Uterus (tissue), 4 donors: Measurements from ENCODE around the gene YTHDF1. TPM values are rescaled to one million over a fixed set of nuclear protein-coding genes. Genes with fewer than 3 reads are reported as not detected.

Source experiments
- DNase-seq, 2 donors: peaks; one replicate each; pipeline ENCODE4 v3.0.0-alpha.2; 2019 to 2020
- H3K27ac ChIP-seq, 2 donors: fragments of 200-600 bp; sonication (generic); 1 replicate in 1 of 2; 2 replicates in 1 of 2; pipeline ENCODE4 v1.5.1; 2016 to 2018
- H3K27me3 ChIP-seq, 2 donors: fragments of 200-600 bp; sonication (generic); one replicate each; pipeline ENCODE4 v1.5.1; 2018 to 2019; ENCODE audit warnings: control low read depth in 1 of 2
- H3K36me3 ChIP-seq, 2 donors: fragments of 200-600 bp; sonication (generic); one replicate each; pipeline ENCODE4 v1.5.1; 2019; ENCODE audit warnings: control low read depth in 1 of 2
- H3K4me1 ChIP-seq, 2 donors: fragments of 200-600 bp; sonication (generic); one replicate each; pipeline ENCODE4 v1.5.1; 2018 to 2019; ENCODE audit warnings: control low read depth in 1 of 2
- H3K4me3 ChIP-seq, 2 donors: fragments of 200-600 bp; sonication (generic); 1 replicate in 1 of 2; 2 replicates in 1 of 2; pipeline ENCODE4 v1.5.1; 2018 to 2019; ENCODE audit warnings: mild to moderate bottlenecking in 1 of 2
- H3K9me3 ChIP-seq, 2 donors: fragments of 200-600 bp; sonication (generic); one replicate each; pipeline ENCODE4 v1.5.1; 2019; ENCODE audit warnings: control low read depth in 1 of 2
- POLR2A ChIP-seq, 2 donors: fragments of 450-650 bp; IDR thresholded peaks; one replicate each; pipeline ENCODE4 v1.6.1; 2016; ENCODE audit warnings: antibody characterized with exemption in 2 of 2, mild to moderate bottlenecking in 1 of 2, moderate library complexity in 1 of 2
- intact Hi-C: fragments of 100-400 bp; cut with DNase I; formaldehyde crosslinking; loops from one replicate; pipeline ENCODE4 v1.15.1; 2023; ENCODE audit warnings: low total_unique reads
- total RNA-seq, 4 donors: library from RNA; depleted of rRNA in 3 of 4; stranded (reverse); fragments of >200 nt in 3 of 4; gene quantifications; one replicate each; pipeline versions ENCODE4 v1.1.0 to v1.2.4, GENCODE V29; 2014 to 2023
- TF ChIP-seq, protein P1 (sequence below), 4 experiments: fragments of 200-600 bp in 2 of 4; fragments of 450-650 bp in 2 of 4; sonication (generic) in 2 of 4; IDR thresholded peaks; one replicate each; pipeline ENCODE4 v1.5.1; 2016 to 2019; ENCODE audit warnings: antibody characterized with exemption in 4 of 4, mild to moderate bottlenecking in 2 of 4, moderate library complexity in 1 of 4
- donor health status: DM: yes; HTN: yes; CAD: no.

YTHDF1 gene
- total RNA-seq, 4 donors from 2014 or later: 17.9 to 35.8 (median 25.8) TPM

DNA sequence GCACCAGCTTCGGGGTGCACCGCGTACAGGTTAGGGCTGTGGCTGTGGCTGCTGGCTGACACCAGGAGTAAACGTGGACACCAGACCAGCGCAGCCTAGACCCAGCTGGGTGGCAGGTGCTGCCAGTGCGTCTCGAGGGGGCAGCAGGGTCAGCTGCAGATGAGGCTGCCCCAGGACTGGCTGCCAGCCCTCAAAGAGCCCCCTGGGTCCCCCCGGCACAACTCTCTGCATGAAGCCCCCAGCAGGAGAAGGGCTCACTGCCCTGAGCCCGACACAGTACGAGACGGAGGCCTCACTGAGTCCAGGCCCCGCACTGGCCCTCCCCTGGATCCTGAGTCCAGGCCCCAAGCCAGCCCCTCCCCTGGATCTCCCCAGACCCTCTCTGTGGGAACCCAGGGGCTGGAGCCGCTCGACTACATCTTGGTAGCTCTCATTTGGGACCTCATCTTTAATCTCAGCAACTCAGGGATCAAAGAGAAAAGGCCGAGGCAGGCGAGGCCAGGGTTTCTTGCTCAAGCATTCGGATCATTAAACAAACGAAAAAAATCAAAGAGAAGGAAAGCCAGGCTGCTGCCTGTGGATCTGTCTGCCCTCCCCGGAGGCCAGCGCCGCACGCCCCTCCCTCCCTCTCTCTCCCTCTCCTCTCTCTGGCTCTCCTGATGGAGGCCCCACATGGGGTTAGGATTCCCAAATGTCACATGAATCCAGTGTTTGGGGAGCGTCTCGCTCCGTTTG, 45.3 kb upstream of the YTHDF1 start:
- TF ChIP-seq, protein P1, sequence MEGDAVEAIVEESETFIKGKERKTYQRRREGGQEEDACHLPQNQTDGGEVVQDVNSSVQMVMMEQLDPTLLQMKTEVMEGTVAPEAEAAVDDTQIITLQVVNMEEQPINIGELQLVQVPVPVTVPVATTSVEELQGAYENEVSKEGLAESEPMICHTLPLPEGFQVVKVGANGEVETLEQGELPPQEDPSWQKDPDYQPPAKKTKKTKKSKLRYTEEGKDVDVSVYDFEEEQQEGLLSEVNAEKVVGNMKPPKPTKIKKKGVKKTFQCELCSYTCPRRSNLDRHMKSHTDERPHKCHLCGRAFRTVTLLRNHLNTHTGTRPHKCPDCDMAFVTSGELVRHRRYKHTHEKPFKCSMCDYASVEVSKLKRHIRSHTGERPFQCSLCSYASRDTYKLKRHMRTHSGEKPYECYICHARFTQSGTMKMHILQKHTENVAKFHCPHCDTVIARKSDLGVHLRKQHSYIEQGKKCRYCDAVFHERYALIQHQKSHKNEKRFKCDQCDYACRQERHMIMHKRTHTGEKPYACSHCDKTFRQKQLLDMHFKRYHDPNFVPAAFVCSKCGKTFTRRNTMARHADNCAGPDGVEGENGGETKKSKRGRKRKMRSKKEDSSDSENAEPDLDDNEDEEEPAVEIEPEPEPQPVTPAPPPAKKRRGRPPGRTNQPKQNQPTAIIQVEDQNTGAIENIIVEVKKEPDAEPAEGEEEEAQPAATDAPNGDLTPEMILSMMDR (IDR thresholded peaks at IDR 0.05): no peak
- TF ChIP-seq POLR2A (IDR thresholded peaks at IDR 0.05): no peak
- Histone ChIP-seq H3K36me3 (no peaks in the 10 kb centered on the region), H3K27me3 (peaks cover 0 to 8% of the 10 kb centered on the region in 2 donors), H3K4me3 (no peak overlapping the region), H3K9me3 (no peaks in the 10 kb centered on the region), H3K27ac (no peak overlapping the region), H3K4me1 (no peaks in the 10 kb centered on the region)
- no peak for DNase-seq
- intact Hi-C loops: no loop called here

DNA sequence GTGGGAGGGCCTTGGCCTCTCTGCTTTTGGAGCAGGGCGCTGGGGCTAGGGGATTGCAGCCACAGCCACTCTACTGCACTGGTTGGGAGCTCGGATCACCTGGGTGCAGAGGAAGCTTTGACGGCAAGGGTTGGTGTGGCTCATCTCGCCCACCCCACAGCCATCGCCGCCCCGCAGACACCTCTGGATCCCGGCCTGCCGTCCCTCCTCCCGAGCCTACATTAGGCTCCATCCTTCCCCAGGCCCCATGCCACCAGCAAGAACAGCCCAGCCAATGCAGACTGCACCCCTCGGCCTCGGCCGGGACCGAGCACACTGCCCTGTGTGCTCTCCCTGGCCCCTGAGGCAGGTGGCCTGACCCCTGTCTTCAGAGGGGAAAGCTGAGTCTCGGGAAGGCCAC, 44.6 kb upstream of the YTHDF1 start:
- no peak for DNase-seq
- peaks cover 0 to 11% of the 10 kb centered on the region in 2 donors for H3K27me3 ChIP-seq
- H3K36me3 ChIP-seq: no peaks in the 10 kb centered on the region
- no peaks in the 10 kb centered on the region for H3K4me1 ChIP-seq
- H3K9me3 ChIP-seq: no peaks in the 10 kb centered on the region
- H3K4me3 ChIP-seq: no peak overlapping the region
- no peak overlapping the region for H3K27ac ChIP-seq
- intact Hi-C loops: no loop called here
- TF ChIP-seq, protein P1 (IDR thresholded peaks at IDR 0.05): no peak
- TF ChIP-seq POLR2A (IDR thresholded peaks at IDR 0.05): no peak

DNA sequence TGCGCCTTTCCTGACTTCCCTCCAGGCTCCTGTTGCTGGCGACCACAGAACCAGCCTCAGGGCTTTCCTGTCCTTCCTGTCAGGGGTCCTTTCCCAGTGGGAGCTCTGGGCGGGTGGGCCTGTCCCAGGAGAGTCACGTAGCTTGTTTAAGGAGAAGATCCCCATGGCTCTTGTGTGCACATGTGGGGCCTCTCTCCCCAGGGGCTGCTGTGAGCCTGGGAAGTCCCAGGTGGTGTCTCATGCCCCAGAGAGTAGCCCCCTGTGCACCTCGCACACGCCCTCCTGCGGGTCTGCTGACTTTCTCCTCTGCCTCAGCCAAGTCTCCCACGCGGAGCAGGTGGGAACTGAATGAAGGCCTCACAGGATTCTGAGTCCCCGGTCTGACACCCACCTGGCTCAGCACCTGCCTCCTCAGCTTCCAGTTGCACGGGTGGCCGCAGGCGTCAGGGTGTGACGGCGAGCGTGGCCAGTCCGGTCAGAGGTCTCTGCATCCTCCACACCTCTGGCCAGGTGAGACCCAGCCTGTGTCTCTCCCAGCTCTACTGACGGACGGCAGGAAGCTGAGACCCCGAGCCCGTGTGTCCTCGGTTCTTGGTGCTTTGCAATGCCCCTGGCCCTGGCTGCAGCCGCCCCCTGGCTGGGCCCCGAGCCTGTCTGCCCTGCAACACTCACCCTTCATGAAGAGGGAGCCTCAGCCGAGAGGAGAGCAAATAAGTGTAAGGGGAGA, 44.0 kb upstream of the YTHDF1 start:
- Histone ChIP-seq H3K4me1 (no peaks in the 10 kb centered on the region), H3K36me3 (no peaks in the 10 kb centered on the region), H3K27ac (no peak overlapping the region), H3K27me3 (peaks cover 0 to 11% of the 10 kb centered on the region in 2 donors), H3K9me3 (no peaks in the 10 kb centered on the region), H3K4me3 (no peak overlapping the region)
- intact Hi-C loops: no loop called here
- DNase-seq: no peak
- TF ChIP-seq POLR2A (IDR thresholded peaks at IDR 0.05): no peak
- TF ChIP-seq, protein P1 (IDR thresholded peaks at IDR 0.05): no peak

DNA sequence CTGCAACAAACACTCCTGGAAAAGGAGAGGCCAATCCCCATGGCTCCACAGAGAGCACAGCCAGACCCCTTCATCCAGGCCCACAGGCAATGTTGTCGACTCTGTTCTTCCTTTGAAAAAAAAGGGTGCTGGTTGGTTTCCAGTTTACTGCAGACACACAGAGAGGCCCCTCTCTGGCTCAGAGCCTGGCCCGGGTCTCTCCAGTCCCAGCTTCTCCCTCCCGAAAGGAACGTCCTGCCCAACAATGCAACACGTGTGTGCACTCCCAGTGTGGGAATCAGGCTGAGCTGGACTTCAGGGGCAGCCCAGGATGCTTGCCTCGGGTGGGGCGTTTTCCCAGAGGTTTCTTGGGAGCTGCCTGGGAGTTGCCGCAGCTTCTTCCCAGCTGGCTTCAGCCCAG, 42.9 kb upstream of the YTHDF1 start:
- no peak for DNase-seq
- TF ChIP-seq, protein P1 (IDR thresholded peaks at IDR 0.05): no peak
- TF ChIP-seq POLR2A (IDR thresholded peaks at IDR 0.05): no peak
- Histone ChIP-seq H3K36me3 (no peaks in the 10 kb centered on the region), H3K27me3 (peaks cover 4 to 15% of the 10 kb centered on the region in 2 donors), H3K27ac (no peak overlapping the region), H3K9me3 (no peaks in the 10 kb centered on the region), H3K4me1 (peaks cover 0 to 10% of the 10 kb centered on the region in 2 donors), H3K4me3 (no peak overlapping the region)
- intact Hi-C loops: no loop called here

DNA sequence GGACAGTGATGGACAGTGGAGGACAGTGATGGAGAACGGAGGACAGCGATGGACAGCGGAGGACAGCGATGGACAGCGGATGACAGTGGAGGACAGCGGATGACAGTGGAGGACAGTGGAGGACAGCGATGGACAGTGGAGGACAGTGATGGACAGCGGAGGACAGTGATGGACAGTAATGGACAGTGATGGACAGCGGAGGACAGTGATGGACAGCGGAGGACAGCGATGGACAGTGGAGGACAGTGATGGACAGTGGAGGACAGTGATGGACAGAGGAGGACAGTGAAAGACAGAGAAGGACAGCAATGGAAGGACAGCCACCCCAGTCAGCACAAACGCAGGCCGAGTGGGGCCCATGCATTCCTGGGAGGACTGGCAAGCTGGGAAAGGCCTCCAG, 41.7 kb upstream of the YTHDF1 start:
- H3K9me3 ChIP-seq: no peaks in the 10 kb centered on the region
- H3K36me3 ChIP-seq: no peaks in the 10 kb centered on the region
- H3K27ac ChIP-seq: no peak overlapping the region
- intact Hi-C loops: no loop called here
- H3K4me1 ChIP-seq: peaks cover 0 to 18% of the 10 kb centered on the region in 2 donors
- H3K4me3 ChIP-seq: no peak overlapping the region
- no peak for DNase-seq
- H3K27me3 ChIP-seq: peaks cover 5 to 21% of the 10 kb centered on the region in 2 donors
- TF ChIP-seq, protein P1 (IDR thresholded peaks at IDR 0.05): no peak
- no peak for TF ChIP-seq POLR2A (IDR thresholded peaks at IDR 0.05)
